HCEC 1CT (cell line): Measurements from ENCODE around the gene FUOM.

Experiments
- DNase-seq: peaks from one replicate; pipeline ENCODE4 v3.0.0-alpha.2; 2017

Gene FUOM

GRCh38 chr10:133309720-133310398 is 48.0 kb downstream of the FUOM start:
- no peak for DNase-seq

- DNase-seq, result peak; percentile 89
Observed at GRCh38 chr10:133309100-133309719, 48.6 kb downstream of the FUOM start.

- peak; percentile 75 for DNase-seq
Observed at GRCh38 chr10:133308421-133309099, 49.3 kb downstream of the FUOM start, which contains the start of the genes TUBGCP2 and ZNF511. Gene TUBGCP2, minus strand, starts transcription at chr10:133308872. Its CDS starts 5,931 bp downstream, at chr10:133302941. Gene ZNF511, plus strand, starts transcription at chr10:133308914. Its CDS starts 30 bp downstream, at chr10:133308944.

- DNase-seq, result peak; percentile 55
Observed at GRCh38 chr10:133307776-133308420, 49.9 kb downstream of the FUOM start.

- DNase-seq, result no peak
Observed at GRCh38 chr10:133306941-133307379, 50.9 kb downstream of the FUOM start.

- no peak for DNase-seq
Observed at GRCh38 chr10:133306097-133306476, 51.7 kb downstream of the FUOM start.
